HepG2 (cell line): ENCODE results near the gene DCAF16. TPM values are rescaled to one million over a fixed set of nuclear protein-coding genes. Genes with fewer than 3 reads are reported as not detected.

Source experiments
- E2F2 ChIP-seq: sonication (generic); formaldehyde crosslinking; IDR thresholded peaks from 2 replicates; pipeline ENCODE4 v1.4.0; 2020; ENCODE audit warnings: missing genetic modification reagents, borderline replicate concordance
- FOXC1 ChIP-seq: sonication (generic); formaldehyde crosslinking; IDR thresholded peaks from 2 replicates; pipeline ENCODE4 v1.8.0; 2022; ENCODE audit warnings: mild to moderate bottlenecking, missing genetic modification reagents, borderline replicate concordance
- FOXJ3 ChIP-seq: sonication (generic); formaldehyde crosslinking; IDR thresholded peaks from 2 replicates; pipeline ENCODE4 v1.4.0; 2020; ENCODE audit warnings: missing genetic modification reagents, mild to moderate bottlenecking, borderline replicate concordance
- KDM1A ChIP-seq: IDR thresholded peaks from 2 replicates; pipeline ENCODE4 v1.6.1; 2016; ENCODE audit warnings: missing compliant biosample characterization
- MTA1 ChIP-seq: sonication (generic); formaldehyde crosslinking; IDR thresholded peaks from 2 replicates; pipeline ENCODE4 v1.4.0; 2020; ENCODE audit warnings: missing genetic modification reagents, mild to moderate bottlenecking, borderline replicate concordance
- NFKBIZ ChIP-seq: IDR thresholded peaks from 2 replicates; pipeline ENCODE4 v1.6.1; 2018; ENCODE audit warnings: missing genetic modification reagents, missing compliant biosample characterization
- NR1H2 ChIP-seq: sonication (generic); formaldehyde crosslinking; IDR thresholded peaks from 2 replicates; pipeline ENCODE4 v1.8.1; 2022; ENCODE audit warnings: low read depth, missing genetic modification reagents, borderline replicate concordance
- PBX2 ChIP-seq: IDR thresholded peaks from 2 replicates; pipeline ENCODE4 v1.6.1; 2016; ENCODE audit warnings: control low read depth
- RCOR2 ChIP-seq: IDR thresholded peaks from 2 replicates; pipeline ENCODE4 v1.6.1; 2016; ENCODE audit warnings: missing biosample characterization, missing genetic modification reagents
- RNF2 ChIP-seq: fragments of 450-650 bp; conservative IDR thresholded peaks from 2 replicates; pipeline ENCODE4 v1.6.1; 2016; ENCODE audit warnings: low read depth
- RXRA ChIP-seq: sonication (generic); formaldehyde crosslinking; IDR thresholded peaks from 2 replicates; pipeline ENCODE4 v1.5.1; 2020; ENCODE audit warnings: missing genetic modification reagents
- SAFB2 ChIP-seq: sonication (generic); formaldehyde crosslinking; IDR thresholded peaks from 2 replicates; pipeline ENCODE4 v1.5.1; 2020; ENCODE audit warnings: missing genetic modification reagents, low read depth, mild to moderate bottlenecking, borderline replicate concordance
- SKI ChIP-seq: fragments of 450-650 bp; IDR thresholded peaks from one replicate; pipeline ENCODE4 v1.6.1; 2018; ENCODE audit warnings: mild to moderate bottlenecking; ENCODE audit not compliant: partially characterized antibody
- SRF ChIP-seq: IDR thresholded peaks from 2 replicates; pipeline ENCODE4 v1.6.1; 2011; ENCODE audit warnings: mild to moderate bottlenecking, low read depth, low read length, moderate library complexity
- ZNF556 ChIP-seq: sonication (generic); formaldehyde crosslinking; IDR thresholded peaks from 2 replicates; pipeline ENCODE4 v1.4.0; 2020; ENCODE audit warnings: mild to moderate bottlenecking, missing genetic modification reagents, borderline replicate concordance
- ZNF678 ChIP-seq: sonication (generic); formaldehyde crosslinking; IDR thresholded peaks from 2 replicates; pipeline ENCODE4 v1.4.0; 2020; ENCODE audit warnings: mild to moderate bottlenecking, missing genetic modification reagents
- ZSCAN21 ChIP-seq: sonication (generic); formaldehyde crosslinking; IDR thresholded peaks from 2 replicates; pipeline ENCODE4 v1.8.0; 2022; ENCODE audit warnings: mild to moderate bottlenecking, missing genetic modification reagents, moderate library complexity, borderline replicate concordance
- polyA plus RNA-seq, 8 experiments: library from polyadenylated mRNA; depleted of rRNA in 3 of 8; stranded (reverse) in 7 of 8; unstranded in 1 of 8; fragments of >200 nt; fragmentation: Illumina TruSeq in 4 of 8; extraction: Trizol in 4 of 8; gene quantifications; 2 replicates each; pipeline versions ENCODE4 v1.2.1 to v1.2.3, GENCODE V29; 2011 to 2016; ENCODE audit warnings: low read depth in 4 of 8, missing spikeins in 1 of 8, mixed read lengths in 1 of 8; ENCODE audit not compliant: insufficient read depth in 1 of 8
- total RNA-seq, 5 experiments: library from RNA; depleted of rRNA; stranded (reverse); fragments of >200 nt; fragmentation: Illumina TruSeq; extraction: Trizol; gene quantifications; 2 replicates each; pipeline ENCODE4 v1.2.3, GENCODE V29; 2016; ENCODE audit warnings: low read depth in 1 of 5
- TF ChIP-seq, protein P1 (sequence below): IDR thresholded peaks from 2 replicates; pipeline ENCODE4 v1.6.1; 2012; ENCODE audit warnings: inconsistent platforms
- TF ChIP-seq, protein P2 (sequence below): sonication (generic); formaldehyde crosslinking; IDR thresholded peaks from 2 replicates; pipeline ENCODE4 v1.5.1; 2020; ENCODE audit warnings: mild to moderate bottlenecking, missing genetic modification reagents
- TF ChIP-seq, protein P3 (sequence below): sonication (generic); formaldehyde crosslinking; IDR thresholded peaks from 2 replicates; pipeline ENCODE4 v1.5.0; 2020; ENCODE audit warnings: mild to moderate bottlenecking, missing genetic modification reagents

DCAF16 gene
- total and polyA plus RNA-seq, 2 of the 13 experiments (the other 11 are each of a cell fraction or from before 2014, with no cell fraction given), result 37.5 to 41.9 TPM

DNA sequence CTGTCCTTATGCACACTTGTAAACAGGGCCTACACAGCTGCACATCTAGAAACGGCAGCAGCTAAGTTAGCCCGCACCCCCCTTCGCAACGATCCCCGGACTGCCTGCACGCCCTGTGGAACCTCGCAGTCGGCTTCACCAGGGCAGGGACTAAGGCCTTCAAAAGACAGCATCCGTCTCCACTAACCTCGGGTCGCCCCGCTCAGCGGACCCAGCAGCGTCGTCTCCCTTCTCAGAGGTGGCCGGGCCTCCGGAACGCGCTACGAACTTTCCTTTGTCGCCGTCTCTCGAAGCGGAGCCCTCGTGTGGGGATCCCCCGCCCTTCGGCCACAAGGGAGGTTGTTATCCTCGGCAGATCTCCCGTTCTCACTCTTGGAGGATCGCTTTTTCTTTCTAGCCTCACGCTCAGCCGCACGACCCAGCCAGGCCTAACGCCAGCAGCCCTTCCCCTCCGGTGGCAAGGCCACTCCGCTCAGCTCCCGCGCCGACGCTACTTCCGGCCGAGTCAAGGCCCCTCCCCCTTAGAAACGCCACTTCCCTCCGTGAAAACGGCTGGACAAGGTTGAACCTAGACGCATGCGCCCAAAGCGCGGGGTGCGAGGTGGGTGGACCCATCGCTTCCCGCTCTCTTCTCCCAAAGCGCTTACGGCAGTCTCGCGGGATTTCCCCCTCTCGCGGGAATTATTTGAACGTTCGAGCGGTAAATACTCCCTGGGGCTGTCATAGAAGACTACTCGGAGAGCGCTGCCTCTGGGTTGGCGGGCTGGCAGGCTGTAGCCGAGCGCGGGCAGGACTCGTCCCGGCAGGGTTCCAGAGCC is at the start of gene DCAF16, which contains the start of gene NCAPG (continued):
- TF ChIP-seq ZNF556 (CRISPR knock-in tag) (no peak), FOXC1 (CRISPR knock-in tag) (peak; percentile 64; the same call in 1 of the 2 replicates), SKI (no peak), SAFB2 (CRISPR knock-in tag) (peak; percentile 38; the same call in 1 of the 2 replicates), NFKBIZ (CRISPR knock-in tag) (peak; percentile 22; the same call in 1 of the 2 replicates), FOXJ3 (CRISPR knock-in tag) (no peak; the same call in 1 of the 2 replicates), E2F2 (CRISPR knock-in tag) (peak; percentile 93; the same call in 1 of the 2 replicates), SRF (no peak), ZSCAN21 (CRISPR knock-in tag) (no peak), RXRA (CRISPR knock-in tag) (peak; percentile 23; the same call in 1 of the 2 replicates), NR1H2 (CRISPR knock-in tag) (no peak), RCOR2 (no peak), KDM1A (CRISPR knock-in tag) (no peak), ZNF678 (CRISPR knock-in tag) (no peak), PBX2 (no peak), MTA1 (CRISPR knock-in tag) (peak; percentile 26; the same call in 1 of the 2 replicates), RNF2 (peak; percentile 94; the same call in 1 of the 2 replicates)
- TF ChIP-seq, protein P1, sequence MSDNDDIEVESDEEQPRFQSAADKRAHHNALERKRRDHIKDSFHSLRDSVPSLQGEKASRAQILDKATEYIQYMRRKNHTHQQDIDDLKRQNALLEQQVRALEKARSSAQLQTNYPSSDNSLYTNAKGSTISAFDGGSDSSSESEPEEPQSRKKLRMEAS, result peak; percentile 90; the same call in 1 of the 2 replicates
- TF ChIP-seq, protein P2, sequence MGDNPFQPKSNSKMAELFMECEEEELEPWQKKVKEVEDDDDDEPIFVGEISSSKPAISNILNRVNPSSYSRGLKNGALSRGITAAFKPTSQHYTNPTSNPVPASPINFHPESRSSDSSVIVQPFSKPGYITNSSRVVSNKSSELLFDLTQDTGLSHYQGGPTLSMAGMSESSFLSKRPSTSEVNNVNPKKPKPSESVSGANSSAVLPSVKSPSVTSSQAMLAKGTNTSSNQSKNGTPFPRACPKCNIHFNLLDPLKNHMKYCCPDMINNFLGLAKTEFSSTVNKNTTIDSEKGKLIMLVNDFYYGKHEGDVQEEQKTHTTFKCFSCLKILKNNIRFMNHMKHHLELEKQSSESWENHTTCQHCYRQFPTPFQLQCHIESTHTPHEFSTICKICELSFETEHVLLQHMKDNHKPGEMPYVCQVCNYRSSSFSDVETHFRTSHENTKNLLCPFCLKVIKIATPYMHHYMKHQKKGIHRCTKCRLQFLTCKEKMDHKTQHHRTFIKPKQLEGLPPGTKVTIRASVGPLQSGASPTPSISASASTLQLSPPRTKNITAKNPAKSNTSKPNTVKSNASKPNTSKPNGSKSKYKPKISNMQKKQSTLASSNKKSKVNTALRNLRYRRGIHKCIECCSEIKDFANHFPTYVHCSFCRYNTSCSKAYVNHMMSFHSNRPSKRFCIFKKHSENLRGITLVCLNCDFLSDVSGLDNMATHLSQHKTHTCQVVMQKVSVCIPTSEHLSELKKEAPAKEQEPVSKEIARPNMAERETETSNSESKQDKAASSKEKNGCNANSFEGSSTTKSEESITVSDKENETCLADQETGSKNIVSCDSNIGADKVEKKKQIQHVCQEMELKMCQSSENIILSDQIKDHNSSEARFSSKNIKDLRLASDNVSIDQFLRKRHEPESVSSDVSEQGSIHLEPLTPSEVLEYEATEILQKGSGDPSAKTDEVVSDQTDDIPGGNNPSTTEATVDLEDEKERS (CRISPR knock-in tag), result no peak; the same call in none of the 2 replicates
- TF ChIP-seq, protein P3, sequence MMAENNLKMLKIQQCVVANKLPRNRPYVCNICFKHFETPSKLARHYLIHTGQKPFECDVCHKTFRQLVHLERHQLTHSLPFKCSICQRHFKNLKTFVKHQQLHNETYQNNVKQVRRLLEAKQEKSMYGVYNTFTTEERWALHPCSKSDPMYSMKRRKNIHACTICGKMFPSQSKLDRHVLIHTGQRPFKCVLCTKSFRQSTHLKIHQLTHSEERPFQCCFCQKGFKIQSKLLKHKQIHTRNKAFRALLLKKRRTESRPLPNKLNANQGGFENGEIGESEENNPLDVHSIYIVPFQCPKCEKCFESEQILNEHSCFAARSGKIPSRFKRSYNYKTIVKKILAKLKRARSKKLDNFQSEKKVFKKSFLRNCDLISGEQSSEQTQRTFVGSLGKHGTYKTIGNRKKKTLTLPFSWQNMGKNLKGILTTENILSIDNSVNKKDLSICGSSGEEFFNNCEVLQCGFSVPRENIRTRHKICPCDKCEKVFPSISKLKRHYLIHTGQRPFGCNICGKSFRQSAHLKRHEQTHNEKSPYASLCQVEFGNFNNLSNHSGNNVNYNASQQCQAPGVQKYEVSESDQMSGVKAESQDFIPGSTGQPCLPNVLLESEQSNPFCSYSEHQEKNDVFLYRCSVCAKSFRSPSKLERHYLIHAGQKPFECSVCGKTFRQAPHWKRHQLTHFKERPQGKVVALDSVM (CRISPR knock-in tag), result peak; percentile 38; the same call in 1 of the 2 replicates
